ENCODE results near the gene CFAP53.
"Not testable (repeated sequence)": the region's sequence is repeated elsewhere in the genome, so short reads cannot be mapped to it uniquely, and the experiment has no call there.

The CFAP53 gene

GRCh38 chr18:50266248-50266704 lies at the start of gene CFAP53:
Gene CFAP53, minus strand, starts transcription at chr18:50266495. Its CDS starts 91 bp downstream, at chr18:50266404.
- ATAC-seq: peak; percentile 87 to 94

- ATAC-seq: no peak
Observed at GRCh38 chr18:50315100-50315871, 49.0 kb upstream of the CFAP53 start.

GRCh38 chr18:50313873-50314460 lies 47.7 kb upstream of the CFAP53 start:
- ATAC-seq: no peak

GRCh38 chr18:50313031-50313607 lies 46.8 kb upstream of the CFAP53 start:
- ATAC-seq: no peak

GRCh38 chr18:50312296-50313030 lies 46.2 kb upstream of the CFAP53 start:
- no peak for ATAC-seq

GRCh38 chr18:50311650-50312049 lies 45.4 kb upstream of the CFAP53 start:
- ATAC-seq: no peak

- no peak for ATAC-seq
Observed at GRCh38 chr18:50310080-50310479, 43.8 kb upstream of the CFAP53 start.

- not testable (repeated sequence) for ATAC-seq
Observed at GRCh38 chr18:50308851-50309250, 42.6 kb upstream of the CFAP53 start.

- ATAC-seq: peak; percentile 100
Observed at GRCh38 chr18:50307738-50308470, 41.6 kb upstream of the CFAP53 start.

GRCh38 chr18:50307400-50307737 lies 41.1 kb upstream of the CFAP53 start:
- ATAC-seq: no peak

- ATAC-seq: no peak
Observed at GRCh38 chr18:50306944-50307343, 40.6 kb upstream of the CFAP53 start.

- no peak for ATAC-seq
Observed at GRCh38 chr18:50301074-50301473, 34.8 kb upstream of the CFAP53 start.

- ATAC-seq: no peak
Observed at GRCh38 chr18:50299626-50300388, 33.5 kb upstream of the CFAP53 start.

GRCh38 chr18:50298443-50299284 lies 32.4 kb upstream of the CFAP53 start:
- ATAC-seq: no peak

GRCh38 chr18:50297621-50298442 lies 31.5 kb upstream of the CFAP53 start:
- ATAC-seq: peak; percentile 98 to 99

GRCh38 chr18:50293039-50293438 lies 26.7 kb upstream of the CFAP53 start:
- no peak for ATAC-seq

GRCh38 chr18:50289108-50289443 lies 22.8 kb upstream of the CFAP53 start:
- ATAC-seq: no peak

GRCh38 chr18:50288348-50289107 lies 22.2 kb upstream of the CFAP53 start:
- not testable (repeated sequence) for ATAC-seq

Measured in activated CD4-positive, CD25-positive, alpha-beta regulatory T cell treated with anti-CD3 and anti-CD28 coated beads, Interleukin-2, amount 50 U/mL, for 24 hours (primary cell).